ENCODE data around the gene TAGLN.
"Not testable (repeated sequence)": the region's sequence is repeated elsewhere in the genome, so short reads cannot be mapped to it uniquely, and the experiment has no call there.

Gene TAGLN

DNA sequence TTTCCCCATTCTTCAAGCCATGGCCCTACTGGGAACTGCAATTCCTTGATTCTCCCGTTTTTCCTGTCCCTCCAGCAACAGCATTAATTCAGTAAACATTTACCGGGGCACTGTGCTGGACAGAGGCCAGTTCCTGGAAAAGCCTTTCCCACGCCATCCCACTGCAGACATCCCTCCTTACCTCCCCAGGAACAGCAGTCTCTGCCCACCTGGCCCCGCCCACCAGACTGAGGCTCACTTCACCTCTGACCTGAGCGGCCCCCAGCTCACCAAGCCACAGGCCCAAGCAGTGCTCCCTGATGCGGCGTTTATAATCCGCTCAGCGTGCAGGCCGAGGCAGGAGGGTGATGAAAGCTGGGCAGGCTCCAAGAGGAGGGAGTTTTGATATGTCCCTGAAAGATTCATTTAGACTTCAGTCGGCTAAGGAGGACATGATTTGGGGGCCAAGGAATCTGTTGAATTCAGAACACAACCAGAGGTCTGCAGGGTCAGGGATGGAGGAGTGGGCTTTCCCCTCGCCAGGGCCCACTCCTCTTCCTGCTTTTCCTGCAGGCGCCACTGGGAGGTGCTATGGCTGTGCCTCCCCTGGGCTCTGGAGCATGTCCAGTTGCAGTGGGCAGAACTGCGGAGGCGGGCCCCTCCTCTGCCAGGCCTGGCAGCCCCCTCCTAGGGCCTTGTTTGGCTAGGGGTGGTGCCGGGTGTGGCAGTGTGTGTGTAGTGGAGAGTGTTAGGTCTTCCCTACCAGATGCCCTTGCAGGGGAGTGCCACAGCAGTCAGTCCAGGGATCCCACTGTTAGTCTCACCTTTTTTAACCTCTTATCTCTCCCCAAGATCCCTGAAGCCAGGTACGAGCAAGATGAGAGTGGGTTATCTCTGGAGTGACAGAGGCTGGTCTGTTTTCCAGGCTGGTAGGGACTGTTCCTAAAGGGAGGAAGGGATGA, 1.4 kb upstream of the TAGLN start:
- DNase-seq, result no peak

GRCh38 chr11:117198613-117199012, 557 bp upstream of the TAGLN start:
- DNase-seq, result no peak

- no peak for DNase-seq
These were observed 994 bp downstream of the TAGLN start for GRCh38 chr11:117199916-117200812.

DNA sequence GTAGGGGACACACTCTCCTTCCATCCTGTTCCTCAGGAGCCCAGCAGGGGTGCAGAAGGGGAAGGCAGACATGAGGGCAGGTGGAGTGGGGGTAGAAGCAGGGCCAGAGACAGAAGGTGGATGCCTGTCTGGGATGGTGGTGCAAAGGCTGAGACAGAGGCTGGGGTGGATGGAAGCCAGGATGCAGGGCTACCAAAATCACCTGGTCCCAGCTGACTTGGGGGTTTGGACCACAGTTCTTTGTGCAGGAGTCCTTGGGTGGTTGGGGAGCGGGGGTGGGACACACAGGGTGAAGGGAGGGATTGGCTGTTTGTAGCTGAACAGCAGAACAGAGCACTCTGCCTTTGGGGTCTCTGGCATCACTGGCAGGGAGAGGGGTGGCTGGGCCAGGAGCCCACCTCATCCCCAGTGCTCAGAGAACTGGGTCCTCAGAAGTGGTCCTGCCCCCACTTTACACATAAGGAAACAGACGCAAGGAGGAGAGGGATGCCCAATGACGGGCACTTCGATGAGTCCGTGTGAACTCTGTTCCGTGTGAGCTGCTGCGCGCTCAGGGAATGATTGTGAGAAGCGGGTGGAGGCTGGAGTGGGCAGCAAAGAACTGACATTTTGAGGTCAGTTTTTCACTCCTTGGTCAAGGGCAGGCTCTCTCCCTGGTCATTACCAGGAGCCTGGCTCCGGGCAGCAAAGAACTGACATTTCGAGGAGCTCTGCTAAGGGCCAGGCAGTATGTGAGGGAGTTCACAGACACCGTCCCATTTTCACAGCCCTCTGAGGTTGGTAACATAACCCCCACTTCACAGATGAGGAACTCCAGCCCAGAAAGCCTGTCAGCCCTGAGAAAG, 1.9 kb downstream of the TAGLN start:
- no peak for DNase-seq

DNA sequence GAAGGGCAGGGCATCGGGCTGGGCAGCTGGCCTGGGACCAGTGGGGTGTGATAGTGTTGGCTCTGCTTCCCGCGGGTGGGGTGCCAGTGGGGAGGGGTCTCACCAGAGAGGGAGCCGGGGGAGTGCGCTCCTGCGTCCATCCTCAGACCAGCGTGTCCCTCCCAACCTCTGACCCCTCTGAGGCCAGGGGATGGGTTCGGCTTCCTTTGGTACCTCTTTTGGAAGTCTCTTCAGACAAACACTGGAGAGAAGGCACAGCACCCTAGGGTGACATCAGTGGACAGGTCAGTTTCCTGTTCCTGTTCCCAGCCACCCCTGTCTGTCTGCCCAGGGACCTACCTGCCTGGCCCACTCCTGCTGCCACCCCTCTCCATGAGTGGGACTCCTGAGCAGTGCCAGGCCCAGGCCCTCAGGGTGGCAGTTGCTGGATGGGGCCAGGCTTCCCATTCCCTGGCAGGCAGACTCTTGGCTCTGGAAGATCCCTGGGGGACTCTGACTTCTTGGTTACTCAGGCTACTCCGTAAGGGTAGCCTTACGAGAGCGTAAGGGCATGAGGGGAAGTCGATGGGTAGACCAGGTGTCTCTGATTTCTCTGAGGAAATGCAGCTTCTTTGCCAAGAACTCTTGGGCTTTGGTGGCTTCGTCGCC, 2.6 kb downstream of the TAGLN start:
- no peak for DNase-seq

GRCh38 chr11:117202386-117203068, 3.4 kb downstream of the TAGLN start:
- no peak for DNase-seq

GRCh38 chr11:117203069-117203407, 3.9 kb downstream of the TAGLN start:
- no peak for DNase-seq

GRCh38 chr11:117204283-117205080, 5.3 kb downstream of the TAGLN start:
- no peak for DNase-seq

- no peak for DNase-seq
These were observed 6.1 kb downstream of the TAGLN start for GRCh38 chr11:117205211-117205818.

DNA sequence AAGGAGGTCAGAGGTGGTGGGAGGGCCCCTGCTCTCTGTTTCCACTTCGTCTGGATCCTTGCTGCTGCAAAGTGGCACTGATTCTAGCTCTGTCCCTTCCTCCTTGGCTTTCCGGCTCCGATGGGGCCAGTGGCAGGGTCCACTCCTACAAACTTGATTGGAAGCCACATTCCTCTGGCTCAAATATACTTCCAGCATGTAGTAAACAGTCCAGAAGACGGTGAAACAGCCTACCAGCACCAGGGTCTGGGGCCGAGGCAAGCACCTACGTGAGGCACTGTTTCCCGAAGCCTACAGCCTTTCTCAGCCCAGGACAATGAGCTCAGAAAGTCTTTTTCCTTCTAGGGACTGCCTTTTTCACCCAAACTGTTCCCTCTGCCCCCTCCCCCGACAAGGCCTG, 6.9 kb downstream of the TAGLN start:
- not testable (repeated sequence) for DNase-seq

- not testable (repeated sequence) for DNase-seq
These were observed 7.7 kb downstream of the TAGLN start for GRCh38 chr11:117206859-117207258.

DNA sequence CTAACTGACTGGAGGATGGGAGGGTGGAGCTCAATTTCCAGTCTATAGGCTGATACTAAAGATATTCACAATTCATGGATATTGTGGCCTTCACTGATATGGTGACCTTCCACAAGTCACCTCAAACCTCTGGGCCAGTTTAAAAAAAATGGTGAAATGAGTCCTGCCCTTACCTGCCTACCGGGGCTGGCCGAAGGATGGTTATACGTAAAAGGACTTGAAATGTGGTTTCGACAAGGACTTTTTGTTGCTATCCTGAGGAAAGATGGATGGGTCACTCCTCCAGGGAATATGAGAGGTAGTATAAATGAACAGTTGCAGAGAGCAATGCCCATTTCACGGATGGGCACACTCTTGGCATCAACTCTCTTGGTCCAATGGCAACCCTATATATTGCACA, 8.3 kb downstream of the TAGLN start:
- DNase-seq, result not testable (repeated sequence)

DNA sequence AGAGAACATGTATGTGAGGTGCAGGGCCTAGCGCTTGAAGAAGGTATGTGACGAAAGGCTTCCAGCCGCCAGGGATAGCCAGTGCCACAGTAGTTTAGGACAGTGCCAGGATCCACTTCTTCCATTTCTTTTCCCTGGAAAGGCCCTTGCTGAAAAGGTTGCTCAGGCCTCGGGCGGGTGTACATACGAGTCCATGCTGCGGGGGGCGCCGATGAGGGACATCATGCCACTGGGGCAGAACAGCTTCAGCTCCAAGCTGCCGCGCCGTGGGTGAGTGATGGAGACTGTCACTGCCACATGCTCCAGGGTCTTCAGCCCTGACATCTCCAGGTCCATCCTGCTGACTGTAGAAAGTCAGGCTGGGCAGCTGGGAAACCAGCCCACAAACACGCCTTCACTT, 9.5 kb downstream of the TAGLN start:
- not testable (repeated sequence) for DNase-seq

GRCh38 chr11:117209351-117210125, 10.4 kb downstream of the TAGLN start:
- DNase-seq, result not testable (repeated sequence)

DNA sequence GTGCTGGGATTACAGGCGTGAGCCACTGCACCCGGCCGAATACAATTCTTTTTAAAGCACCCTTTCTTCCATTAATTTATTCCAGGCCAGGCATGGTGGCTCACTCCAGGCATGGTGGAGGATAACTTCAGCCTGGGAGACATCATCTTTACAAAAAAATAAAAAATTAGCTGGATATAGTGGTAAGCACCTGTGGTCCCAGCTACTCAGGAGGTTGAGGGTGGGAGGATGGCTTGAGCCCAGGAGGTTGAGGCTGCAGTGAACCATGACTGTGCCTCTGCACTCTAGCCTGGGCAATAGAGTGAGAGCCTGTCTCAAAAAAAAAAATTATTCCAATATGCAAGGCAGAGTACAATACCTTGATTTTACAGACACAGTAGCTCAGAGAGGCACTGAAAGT, 11.4 kb downstream of the TAGLN start:
- DNase-seq, result no peak

- DNase-seq, result no peak
These were observed 13.7 kb downstream of the TAGLN start for GRCh38 chr11:117212697-117213355.

DNA sequence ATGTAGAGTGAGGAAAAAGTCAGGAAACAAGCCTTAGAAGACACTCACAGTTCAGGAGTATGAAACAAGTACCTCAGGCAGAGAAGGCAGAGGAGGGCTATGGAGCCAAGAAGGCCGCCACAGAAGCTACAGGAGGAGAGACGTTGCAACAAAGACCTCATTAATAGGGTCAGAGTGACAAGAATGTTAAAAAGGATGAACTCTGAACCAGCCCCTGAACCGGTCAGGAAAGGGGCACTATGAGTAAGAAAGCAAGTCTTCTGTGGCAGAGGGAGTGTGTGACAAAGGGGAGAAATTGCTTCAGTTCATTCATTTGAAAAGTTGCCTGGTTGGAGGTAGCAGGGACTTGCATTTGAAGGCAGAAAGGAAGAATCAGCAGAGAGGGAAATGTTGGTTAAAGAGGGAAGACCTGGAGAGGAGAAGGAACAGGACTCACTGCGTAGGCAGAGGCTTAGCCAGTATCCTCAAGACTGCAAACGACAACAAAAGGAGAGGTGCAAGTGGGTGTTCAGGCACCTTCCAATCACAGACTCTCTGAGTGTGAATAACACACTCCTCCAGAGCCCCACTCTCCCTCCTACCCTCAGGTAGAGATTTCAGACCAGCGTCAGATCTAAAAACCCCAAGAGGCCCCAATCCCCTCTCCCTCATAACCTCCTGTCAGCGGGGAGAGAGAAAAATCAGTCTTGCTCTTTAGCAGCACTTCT, 15.4 kb downstream of the TAGLN start:
- no peak for DNase-seq
